ENCODE data around the gene TLL2. TPM values are rescaled to one million over a fixed set of nuclear protein-coding genes. Genes with fewer than 3 reads are reported as not detected.

The TLL2 gene
- total RNA-seq, 1 experiment from 2014 or later, result 0.64 TPM

GRCh38 chr10:96421995-96422394, 91.7 kb downstream of the TLL2 start:
- DNase-seq (ENCODE audit: low spot score), result no peak

DNA sequence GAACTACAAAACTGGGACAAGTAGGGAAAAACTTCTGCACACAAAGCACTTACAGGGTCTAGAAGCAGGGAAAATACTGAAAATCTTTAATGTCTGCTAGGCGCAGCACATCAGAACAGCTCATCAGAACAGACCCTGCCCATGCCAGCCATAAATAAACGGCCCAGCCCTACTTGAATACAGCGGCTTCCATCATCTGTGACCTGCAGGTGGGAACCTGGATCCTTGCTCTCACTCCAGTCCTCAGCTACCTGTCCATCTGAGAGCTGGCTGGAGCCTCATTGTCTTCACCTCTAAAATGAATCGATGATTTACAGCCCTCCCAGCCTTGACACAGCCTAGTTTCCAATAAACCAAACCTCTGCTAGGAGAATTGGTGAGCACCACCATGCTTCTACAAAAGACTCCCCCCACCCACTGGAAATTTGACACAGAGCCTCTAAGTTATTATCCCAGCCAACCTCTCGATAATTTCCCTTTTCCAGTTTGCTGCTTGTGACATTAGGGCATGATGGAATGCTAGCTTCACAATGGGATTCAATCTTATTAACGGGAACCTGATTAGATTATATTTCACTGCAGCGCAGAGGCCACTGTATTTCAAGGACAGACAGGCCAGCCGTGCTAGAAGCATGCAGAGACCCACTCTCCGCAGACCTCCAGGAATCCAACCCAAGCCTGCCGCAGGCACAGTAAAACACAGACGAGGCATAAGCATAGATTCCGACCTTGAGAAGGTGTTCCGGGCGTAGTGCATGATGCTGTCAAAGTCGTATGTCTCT, 93.3 kb downstream of the TLL2 start:
- DNase-seq (ENCODE audit: low spot score), result no peak

- DNase-seq (ENCODE audit: low spot score), result no peak
Observed at GRCh38 chr10:96419351-96419750, 94.4 kb downstream of the TLL2 start.

DNA sequence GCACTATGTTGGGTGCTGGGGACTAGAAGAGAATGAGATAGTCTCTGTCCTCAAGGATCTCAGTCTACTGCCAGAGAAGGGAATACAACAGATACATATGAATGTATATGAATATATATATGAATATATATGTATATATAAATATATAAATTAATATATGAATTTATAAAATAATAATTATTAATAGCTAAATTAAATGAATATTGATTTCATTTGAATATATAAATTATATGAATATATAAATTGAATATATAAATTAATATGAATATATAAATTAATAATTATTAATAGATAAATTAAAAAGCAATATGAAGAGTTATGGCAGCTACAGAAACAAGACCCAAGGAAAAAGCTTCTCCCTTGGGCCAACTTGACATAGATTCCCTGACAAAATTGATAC, 95.1 kb downstream of the TLL2 start:
- DNase-seq (ENCODE audit: low spot score), result no peak

GRCh38 chr10:96417441-96417840, 96.3 kb downstream of the TLL2 start:
- DNase-seq (ENCODE audit: low spot score), result peak; percentile 61

GRCh38 chr10:96416643-96417042, 97.1 kb downstream of the TLL2 start:
- DNase-seq (ENCODE audit: low spot score), result peak; percentile 66

- peak; percentile 42 for DNase-seq (ENCODE audit: low spot score)
Observed at GRCh38 chr10:96415891-96416554, 97.7 kb downstream of the TLL2 start.

GRCh38 chr10:96415150-96415890, 98.4 kb downstream of the TLL2 start:
- DNase-seq (ENCODE audit: low spot score), result no peak

DNA sequence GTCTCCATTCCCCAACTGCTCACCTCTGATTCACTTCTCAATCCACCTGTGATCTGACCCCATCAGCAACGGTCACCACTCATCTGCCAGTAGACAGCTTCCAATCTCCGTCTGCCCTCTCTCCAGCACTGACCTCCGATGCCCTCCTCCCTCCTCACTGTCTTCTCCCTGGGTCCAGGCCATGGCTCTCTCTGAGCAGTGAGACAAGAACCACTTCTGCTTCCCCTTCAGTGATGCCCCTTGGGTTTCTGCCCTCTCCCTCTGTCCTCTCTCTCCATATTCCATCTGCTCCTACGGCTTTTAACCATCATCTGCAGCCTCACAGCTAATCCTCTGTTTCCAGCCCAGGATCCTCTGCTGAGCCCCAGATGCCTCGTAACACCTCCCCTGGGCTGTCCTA, 99.4 kb downstream of the TLL2 start:
- no peak for DNase-seq (ENCODE audit: low spot score)

DNA sequence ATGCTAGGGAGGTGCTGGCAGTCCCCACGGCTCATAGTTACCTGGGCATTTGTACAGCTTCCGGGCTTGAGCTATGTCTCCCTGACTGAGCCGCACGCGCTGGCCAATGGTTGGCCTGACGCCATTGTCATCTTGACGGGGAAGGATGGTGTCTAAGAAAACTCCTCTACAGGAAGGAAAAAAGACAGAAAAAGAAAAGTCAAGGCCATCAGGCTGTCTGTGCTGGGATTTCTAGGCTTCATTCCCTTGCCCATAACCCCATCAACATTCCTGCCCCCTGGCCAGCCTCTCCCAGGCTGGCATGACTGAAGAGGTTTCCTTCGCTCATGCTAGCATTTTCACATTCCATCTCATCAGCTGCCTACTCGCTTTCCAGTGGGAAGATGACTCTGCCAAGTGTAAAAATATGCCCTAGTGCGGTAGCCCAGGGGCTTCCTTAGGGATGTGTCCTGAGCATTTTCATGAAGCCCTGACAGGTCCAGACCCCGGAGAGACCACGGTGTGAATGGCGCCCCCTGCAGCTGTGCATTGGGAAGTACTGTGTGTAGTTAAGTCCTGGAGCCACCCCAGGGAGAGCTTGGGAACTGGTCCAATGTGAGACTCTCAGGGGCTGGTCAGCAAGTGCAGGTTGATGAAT, 100.5 kb downstream of the TLL2 start:
- no peak for DNase-seq (ENCODE audit: low spot score)

DNA sequence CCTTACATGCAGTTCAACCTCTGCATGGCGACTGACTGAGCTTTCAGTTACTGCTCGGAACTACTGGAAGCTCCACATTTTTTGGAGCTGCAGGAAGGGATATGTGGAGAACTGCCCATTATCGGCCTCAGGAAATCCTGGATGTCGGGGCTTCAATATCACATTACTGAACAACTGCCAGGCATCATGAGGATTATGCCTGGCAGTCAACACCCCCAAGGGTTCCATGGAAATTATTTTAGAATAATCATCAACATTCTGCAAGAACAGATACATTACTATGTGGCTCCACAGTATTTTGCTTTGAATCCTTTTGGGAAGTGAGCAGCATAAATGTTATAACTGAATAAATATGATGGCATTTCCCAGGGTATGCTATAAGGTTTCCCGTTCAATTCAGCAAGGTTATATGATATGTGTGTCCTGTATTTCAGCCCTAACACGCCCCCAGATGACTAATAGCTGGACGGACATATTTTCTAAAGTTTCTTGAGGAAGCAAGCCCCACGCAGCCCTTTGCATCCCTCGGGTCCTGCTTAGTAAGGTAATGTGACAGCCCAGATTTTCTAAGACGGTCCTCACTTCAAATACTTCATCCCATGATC, 101.9 kb downstream of the TLL2 start:
- no peak for DNase-seq (ENCODE audit: low spot score)

DNA sequence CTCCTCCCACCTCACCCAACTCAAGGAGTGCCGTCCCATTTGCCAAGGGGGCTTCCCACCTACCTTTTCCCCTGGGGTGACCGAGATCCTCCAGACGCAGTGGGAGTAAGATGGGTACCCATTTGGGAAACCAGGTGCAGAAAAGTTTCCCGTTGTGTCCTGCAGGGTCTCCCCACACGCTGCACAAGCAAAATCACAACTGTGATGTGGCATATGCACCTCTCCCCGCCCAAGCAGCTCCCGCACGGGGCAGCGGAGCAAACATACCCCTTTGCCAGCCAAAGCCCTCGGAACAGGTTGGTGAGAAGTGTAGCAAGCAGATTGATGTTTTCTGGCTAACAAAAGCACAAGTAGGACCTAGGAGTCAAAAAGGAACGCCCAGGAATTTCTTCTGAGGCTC, 103.4 kb downstream of the TLL2 start:
- no peak for DNase-seq (ENCODE audit: low spot score)

- DNase-seq (ENCODE audit: low spot score), result no peak
Observed at GRCh38 chr10:96408201-96408600, 105.5 kb downstream of the TLL2 start.

DNA sequence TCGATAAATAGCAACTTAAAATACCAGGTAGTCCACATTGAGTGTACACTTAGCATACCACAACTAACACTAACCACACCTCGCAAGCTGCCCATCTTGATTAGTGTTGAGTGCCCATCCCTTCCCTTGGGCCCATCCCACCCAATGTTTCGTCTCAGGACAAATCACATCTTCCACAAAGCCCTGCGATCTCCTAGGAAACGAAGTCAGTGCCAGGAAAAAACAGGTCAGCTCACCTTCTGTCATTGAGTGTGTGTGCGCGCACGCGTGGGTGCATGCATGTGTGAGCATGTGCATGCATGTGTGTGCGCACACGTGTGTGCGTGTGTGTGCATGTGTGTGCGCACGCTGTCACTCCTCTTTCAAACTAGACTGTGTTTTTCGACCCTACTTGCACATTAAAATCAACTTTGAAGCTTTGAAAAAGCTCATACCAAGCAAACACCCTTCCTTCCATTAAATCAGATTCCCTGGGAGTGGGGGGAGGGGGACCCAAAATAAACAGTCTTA, 106.1 kb downstream of the TLL2 start:
- no peak for DNase-seq (ENCODE audit: low spot score)

DNA sequence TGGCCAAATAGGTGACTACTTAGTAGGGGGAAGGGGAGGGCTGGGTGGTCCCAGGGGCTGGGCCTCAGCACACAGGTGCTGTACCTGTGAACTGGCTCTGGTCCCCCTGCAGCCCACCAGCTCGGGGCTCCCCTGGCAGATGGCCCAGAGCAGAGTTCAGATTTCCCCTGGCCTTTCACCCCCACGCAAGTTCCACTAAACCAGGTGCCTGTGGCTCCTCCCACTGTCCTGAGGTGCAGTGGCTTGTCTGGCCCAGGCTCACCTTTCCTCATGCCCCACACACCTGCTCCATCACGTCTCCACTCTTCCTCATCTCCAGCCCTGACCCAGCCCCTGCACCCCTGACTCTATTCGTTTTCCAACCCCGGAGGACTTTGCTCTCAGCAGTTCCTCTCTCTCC, 107.6 kb downstream of the TLL2 start:
- DNase-seq (ENCODE audit: low spot score), result no peak

GRCh38 chr10:96402417-96403305, 111.1 kb downstream of the TLL2 start:
- DNase-seq (ENCODE audit: low spot score), result no peak

GRCh38 chr10:96401036-96401435, 112.7 kb downstream of the TLL2 start:
- DNase-seq (ENCODE audit: low spot score), result no peak

GRCh38 chr10:96400465-96400864, 113.3 kb downstream of the TLL2 start:
- no peak for DNase-seq (ENCODE audit: low spot score)

GRCh38 chr10:96397902-96398301, 115.8 kb downstream of the TLL2 start:
- DNase-seq (ENCODE audit: low spot score), result no peak
